ENCODE data around the gene IGSF1.
"Not testable (repeated sequence)": the region's sequence is repeated elsewhere in the genome, so short reads cannot be mapped to it uniquely, and the experiment has no call there.

The IGSF1 gene

GRCh38 chrX:131264665-131265064, 24.4 kb downstream of the IGSF1 start:
- DNase-seq: no peak

GRCh38 chrX:131264053-131264452, 25.1 kb downstream of the IGSF1 start:
- no peak for DNase-seq

- DNase-seq: no peak
These were observed 26.1 kb downstream of the IGSF1 start for GRCh38 chrX:131262738-131263679.

GRCh38 chrX:131262200-131262599, 26.9 kb downstream of the IGSF1 start:
- no peak for DNase-seq

DNA sequence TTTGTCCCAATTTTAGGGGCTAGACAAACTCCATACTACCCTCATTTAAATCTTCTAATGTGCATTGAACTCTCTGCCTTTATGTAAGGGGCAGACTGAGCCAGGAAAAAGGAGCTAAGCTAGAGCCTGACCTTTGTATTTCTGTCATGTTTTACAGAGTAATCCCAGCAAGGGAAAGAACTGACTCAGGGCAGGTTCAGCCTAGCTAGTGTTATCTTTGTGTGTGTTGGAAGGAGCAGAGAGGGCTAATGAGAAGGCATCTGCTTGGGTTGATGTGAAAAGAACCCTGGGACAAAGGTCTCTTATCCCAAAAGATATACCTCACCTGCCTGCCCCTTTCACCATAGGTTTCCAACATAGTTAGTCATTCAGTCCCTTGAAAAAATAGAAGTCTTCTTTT, 31.7 kb downstream of the IGSF1 start:
- no peak for DNase-seq

- not testable (repeated sequence) for DNase-seq
These were observed 37.9 kb downstream of the IGSF1 start for GRCh38 chrX:131250984-131251738.

- DNase-seq: no peak
These were observed 50.0 kb downstream of the IGSF1 start for GRCh38 chrX:131239057-131239456.

DNA sequence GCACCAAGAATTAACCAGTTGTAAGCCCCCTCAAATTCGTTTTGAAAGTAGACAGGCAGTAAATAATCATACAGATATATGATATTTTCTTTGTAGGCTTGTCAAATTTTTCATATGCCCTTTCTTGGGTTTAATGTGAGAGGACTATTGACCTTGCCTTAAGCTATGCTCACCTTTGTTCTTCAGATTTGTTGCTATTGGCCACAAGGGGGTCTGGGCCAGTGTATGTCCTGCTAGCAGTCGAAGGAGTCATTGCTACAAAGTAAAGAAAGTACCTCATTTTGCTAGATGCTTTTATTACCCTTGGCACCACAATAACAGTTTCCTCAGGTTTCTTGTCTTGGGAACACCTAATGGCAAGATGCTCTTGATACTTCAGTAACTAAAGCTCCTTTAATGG, 51.7 kb downstream of the IGSF1 start:
- no peak for DNase-seq

DNA sequence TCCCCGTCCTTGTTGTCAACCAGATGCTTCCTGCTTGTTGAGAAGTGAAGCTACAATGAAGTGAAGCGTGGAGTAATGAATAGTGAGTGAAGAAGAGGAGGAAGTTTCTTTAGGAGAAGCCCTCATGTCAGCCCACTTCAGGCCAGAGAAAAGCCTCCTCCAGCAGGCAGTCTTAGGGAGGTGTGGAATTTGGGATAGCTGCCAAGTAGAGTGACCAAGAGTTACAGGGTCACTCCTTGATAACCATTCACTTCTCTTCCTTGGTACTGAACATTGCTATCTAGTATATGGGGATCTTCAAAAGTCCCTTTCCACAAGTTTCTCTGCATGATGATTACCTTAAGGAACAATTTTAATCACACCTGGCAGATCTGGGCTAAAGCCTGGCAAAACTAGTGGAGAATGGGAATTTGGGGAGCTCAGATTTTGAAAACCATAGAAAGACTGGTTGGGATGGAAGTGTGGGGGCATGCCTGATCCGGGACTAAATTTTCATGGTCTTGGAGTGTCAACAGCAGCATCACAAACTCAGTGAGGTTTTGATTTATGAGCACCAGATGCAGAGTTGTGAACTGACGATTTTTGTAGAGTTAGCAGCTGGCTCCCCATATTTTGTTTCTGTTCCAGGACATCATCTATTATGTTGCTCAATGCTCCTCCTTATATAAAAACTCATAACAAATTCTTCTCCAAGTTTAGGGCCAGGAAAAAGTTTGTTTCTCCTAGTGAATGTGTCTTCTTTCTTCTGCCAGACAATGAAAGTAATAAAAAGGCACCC, 53.1 kb downstream of the IGSF1 start:
- no peak for DNase-seq

DNA sequence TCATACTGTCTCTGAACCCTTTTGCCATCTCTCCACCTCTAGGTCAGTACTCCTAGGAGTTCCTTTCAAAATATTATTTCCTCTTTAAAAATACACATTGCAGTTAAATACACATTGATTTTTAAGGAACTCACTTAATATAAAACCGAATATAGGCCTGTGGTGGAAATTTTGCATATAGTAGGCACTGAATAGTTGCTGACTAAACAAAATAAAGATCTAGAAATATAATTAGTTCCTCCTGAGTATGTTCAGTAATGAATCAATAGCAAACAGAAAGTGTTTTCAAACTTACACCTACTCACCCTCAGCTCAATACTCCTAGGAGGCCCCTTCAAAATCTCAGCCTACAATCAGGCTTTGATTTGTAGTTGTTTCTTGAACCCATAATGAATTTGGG, 61.5 kb downstream of the IGSF1 start:
- DNase-seq: no peak

GRCh38 chrX:131226591-131226990, 62.5 kb downstream of the IGSF1 start:
- no peak for DNase-seq

DNA sequence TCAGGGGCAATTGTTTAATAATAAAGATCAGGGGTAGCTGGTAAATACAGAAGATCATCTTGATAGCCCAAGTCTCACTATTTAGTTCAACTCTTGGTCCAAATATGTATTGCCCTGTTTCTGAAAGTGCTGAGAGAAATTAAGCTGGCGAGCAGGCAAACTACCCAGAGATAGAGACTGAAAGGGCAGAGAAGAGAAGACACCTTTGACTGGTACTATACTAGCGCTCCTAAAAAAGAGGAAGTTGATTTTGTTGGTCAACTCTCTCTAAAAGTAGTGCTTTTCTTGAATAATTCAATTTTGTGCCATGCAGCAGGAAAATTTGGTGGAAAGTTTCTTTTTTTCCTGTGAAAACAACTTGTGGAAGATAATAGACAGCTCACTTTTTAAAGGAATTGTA, 64.0 kb downstream of the IGSF1 start:
- DNase-seq: no peak
